GM10266 (cell line): ENCODE results near the gene NPAS2.

Experiments used
- DNase-seq: peaks from one replicate; pipeline ENCODE4 v3.0.0; 2012; ENCODE audit errors: extremely low spot score
- CTCF ChIP-seq: IDR thresholded peaks from 2 replicates; pipeline ENCODE4 v1.5.1; 2012; ENCODE audit warnings: mild to moderate bottlenecking, low read depth; ENCODE audit not compliant: control insufficient read depth, insufficient read depth; ENCODE audit errors: missing control alignments

NPAS2 gene

GRCh38 chr2:100852999-100853908, 33.3 kb downstream of the NPAS2 start:
- TF ChIP-seq CTCF: no peak
- no peak for DNase-seq

- DNase-seq: no peak
Observed at GRCh38 chr2:100853909-100854810, 34.2 kb downstream of the NPAS2 start.

GRCh38 chr2:100855084-100855483, 35.1 kb downstream of the NPAS2 start:
- no peak for TF ChIP-seq CTCF
- DNase-seq: no peak

More at GRCh38 chr2:100853909-100854810, 34.2 kb downstream of the NPAS2 start:
- TF ChIP-seq CTCF: no peak

DNA sequence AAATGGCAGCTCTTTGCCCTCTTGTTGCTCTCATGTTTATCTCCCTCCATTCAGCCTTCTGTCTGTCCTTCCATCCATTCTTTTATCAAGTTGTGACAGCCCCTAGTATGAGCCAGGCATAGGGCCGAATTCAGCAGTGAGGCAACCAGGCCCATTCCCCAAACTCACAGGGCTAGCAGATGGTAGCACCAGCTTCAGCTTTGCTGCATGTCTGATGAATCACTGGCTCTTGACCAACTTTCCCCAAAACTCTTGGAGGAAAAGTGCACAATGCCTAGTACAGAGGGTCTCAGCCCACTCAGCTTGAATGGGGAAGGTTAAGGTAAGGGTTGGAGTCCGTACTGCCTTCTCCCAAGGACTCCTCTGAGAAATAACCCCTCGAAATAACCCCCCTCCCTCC, 35.7 kb downstream of the NPAS2 start:
- DNase-seq: no peak
- TF ChIP-seq CTCF: no peak

DNA sequence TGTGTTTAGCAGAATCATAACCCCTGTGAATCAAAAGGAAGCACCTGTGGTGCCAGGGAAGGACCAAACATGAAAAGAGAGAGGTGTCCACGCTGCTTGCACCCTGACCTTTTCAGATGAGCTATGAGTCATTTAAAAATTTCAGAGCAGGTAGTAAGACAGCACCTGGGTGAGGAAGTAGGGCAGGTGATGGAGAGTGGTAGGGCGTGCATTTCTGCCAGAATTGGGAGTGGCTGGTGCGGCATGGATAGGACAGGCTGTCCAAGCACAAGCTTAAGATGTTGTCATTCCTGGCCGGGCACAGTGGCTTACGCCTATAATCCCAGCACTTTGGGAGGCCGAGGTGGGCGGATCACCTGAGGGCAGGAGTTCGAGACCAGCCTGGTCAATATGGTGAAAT, 36.8 kb downstream of the NPAS2 start:
- no peak for TF ChIP-seq CTCF
- DNase-seq: no peak

- DNase-seq: no peak
- TF ChIP-seq CTCF: no peak
Observed at GRCh38 chr2:100857341-100857740, 37.4 kb downstream of the NPAS2 start.
